Stimulated activated effector memory CD8-positive, alpha-beta T cell treated with anti-CD3 and anti-CD28 coated beads, Interleukin-12 subunit alpha, Interleukin-12 subunit beta, amount 100 ng/mL, for 72 hours (primary cell): ENCODE data around the gene POLR2F.

Experiments
- ATAC-seq: fragments of 150-1000 bp; cut with Tn5 transposase; 2 replicates; pipeline ENCODE4 v1.10.0; 2021
- DNase-seq, 2 donors: peaks; one replicate each; pipeline ENCODE4 v3.0.0; 2021 to 2022; ENCODE audit warnings: low spot score in 2 of 2
- H3K27ac Mint-ChIP-seq: one replicate; pipeline ENCODE4 v1.8.0; 2022; ENCODE audit warnings: mild to moderate bottlenecking, mixed read lengths
- H3K36me3 Mint-ChIP-seq: one replicate; pipeline ENCODE4 v1.8.0; 2022; ENCODE audit warnings: mild to moderate bottlenecking, mixed read lengths
- H3K4me1 Mint-ChIP-seq: one replicate; pipeline ENCODE4 v1.8.0; 2022; ENCODE audit warnings: mixed read lengths
- H3K4me3 Mint-ChIP-seq: one replicate; pipeline ENCODE4 v1.8.0; 2022; ENCODE audit warnings: mild to moderate bottlenecking, mixed read lengths
- H3K9me3 Mint-ChIP-seq: one replicate; pipeline ENCODE4 v1.8.0; 2022; ENCODE audit warnings: mixed read lengths

Gene POLR2F

GRCh38 chr22:37979782-37980181, 26.3 kb downstream of the POLR2F start:
- no peak overlapping the region for H3K4me3 Mint-ChIP-seq
- H3K4me1 Mint-ChIP-seq = peaks cover 12% of the 10 kb centered on the region
- DNase-seq (no peak), ATAC-seq (no peak)
- no peaks in the 10 kb centered on the region for H3K36me3 Mint-ChIP-seq
- H3K27ac Mint-ChIP-seq = peak overlapping the region; percentile 50
- H3K9me3 Mint-ChIP-seq = no peaks in the 10 kb centered on the region

DNA sequence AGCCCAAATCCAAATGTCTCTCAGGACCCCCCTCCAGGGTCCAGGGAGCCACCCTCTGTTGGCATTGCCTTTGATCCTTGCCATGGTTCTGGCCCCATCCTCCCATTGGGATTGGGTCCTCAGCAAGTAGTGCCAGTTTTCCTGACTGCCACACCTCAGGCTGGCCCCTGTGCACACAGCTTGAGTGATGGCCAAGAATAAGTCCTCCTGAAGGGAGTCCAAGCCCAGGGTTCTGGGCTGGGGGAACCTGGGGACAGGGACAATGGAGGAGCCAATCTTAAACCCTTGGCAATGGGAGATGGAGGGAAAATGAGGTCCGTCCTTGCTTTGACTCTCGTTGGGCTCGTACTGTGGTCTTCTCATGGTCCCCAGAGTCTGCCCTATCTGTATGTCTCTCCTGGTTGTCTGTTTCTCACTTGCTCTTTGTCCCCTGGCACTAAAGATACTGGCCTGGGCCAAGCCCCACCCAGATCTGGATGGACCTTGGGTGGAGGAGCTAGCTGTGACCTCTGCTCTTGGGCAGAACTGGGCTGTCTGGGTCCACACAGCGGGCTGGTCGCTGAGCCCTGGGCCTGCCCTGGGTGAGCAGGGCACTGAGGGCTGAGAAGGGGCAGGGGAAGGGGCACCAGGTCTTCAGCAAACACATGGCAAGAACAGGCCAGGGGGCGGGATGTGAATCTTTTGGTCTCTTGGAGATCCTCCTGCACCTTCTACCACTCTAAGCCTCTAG, 27.9 kb downstream of the POLR2F start:
- Mint-ChIP-seq H3K27ac (peak overlapping the region; percentile 65), H3K9me3 (no peaks in the 10 kb centered on the region), H3K4me1 (peaks cover 6% of the 10 kb centered on the region), H3K36me3 (no peaks in the 10 kb centered on the region), H3K4me3 (no peak overlapping the region)
- no peak for DNase-seq
- ATAC-seq = no peak

DNA sequence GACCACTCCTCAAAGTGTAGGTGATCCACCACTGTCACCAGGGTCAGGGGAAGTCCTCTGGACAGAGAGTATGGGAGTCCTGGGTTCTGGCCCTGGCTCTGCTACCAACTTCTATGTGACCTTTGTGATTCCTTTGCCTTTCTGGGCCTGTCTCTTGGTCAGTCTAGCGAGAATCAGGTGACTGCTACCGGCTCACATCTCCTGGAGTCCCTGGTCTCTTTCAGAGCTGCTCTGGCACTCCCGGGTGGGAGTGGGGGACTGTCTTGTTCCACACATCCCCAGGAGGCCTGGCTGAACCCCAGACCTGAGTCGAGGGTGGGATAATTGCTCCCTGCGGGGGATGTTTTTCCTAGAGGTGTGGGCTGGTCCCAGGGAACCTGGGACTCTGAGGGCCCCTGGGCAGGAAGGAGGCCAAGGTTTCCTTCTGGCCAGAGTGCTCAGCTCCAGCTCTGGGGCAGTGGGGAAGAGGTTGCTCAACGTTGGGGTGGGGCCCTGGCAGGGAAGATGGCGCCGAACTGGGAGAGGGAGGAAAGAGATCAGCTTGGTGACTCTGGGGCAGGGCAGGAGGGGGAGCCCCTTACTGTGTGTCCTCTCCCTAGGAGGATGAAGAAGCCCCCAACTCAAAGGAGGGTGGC, 28.8 kb downstream of the POLR2F start:
- no peak overlapping the region for H3K4me3 Mint-ChIP-seq
- ATAC-seq (no peak), DNase-seq (no peak)
- H3K36me3 Mint-ChIP-seq = no peaks in the 10 kb centered on the region
- H3K27ac Mint-ChIP-seq = peak overlapping the region; percentile 65
- peaks cover 6% of the 10 kb centered on the region for H3K4me1 Mint-ChIP-seq
- no peaks in the 10 kb centered on the region for H3K9me3 Mint-ChIP-seq

DNA sequence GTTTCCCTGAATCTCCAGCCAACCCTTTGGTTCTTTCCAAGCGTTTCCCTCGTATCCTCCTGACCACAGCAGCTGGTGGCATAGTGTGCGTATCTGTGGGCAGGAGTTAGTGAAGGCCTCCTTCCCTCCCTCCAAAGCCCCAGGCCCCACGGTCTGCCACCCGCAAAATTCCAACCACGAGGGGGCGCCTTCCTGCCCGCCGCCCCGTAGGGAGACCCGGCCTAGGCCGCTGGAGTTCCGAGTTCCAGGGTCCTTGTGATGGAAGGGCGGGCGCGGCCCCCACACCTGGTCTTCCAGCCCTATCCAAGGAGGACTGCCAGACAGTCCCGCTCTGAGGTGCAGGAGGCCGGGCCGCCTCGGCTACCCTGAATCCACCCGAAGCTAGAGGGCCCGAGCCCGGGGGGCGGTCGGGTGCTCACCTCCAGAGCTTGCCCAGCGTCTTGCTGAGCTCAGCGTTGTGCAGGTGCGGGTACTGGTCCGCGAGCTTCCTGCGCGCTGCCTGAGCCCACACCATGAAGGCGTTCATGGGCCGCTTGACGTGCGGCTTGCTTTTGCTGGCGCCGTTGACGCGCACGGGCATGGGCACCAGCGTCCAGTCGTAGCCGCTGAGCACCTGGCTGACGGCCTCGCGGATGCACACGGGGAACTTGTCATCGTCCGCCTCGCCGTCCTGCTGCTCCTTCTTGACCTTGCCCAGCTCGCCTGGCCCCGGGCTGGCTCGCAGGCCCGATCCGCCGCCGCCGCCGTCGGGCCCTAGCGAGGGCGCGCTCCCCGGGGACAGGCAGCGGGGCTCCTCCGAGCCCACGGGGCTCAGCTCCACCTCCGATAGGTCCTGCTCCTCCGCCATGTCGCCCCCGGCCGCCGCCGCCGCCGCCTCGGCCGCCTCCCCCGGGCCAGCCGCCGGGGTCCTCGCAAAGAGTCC, 29.7 kb downstream of the POLR2F start:
- ATAC-seq (no peak), DNase-seq (no peak)
- Mint-ChIP-seq H3K4me1 (peaks cover 6% of the 10 kb centered on the region), H3K9me3 (no peaks in the 10 kb centered on the region), H3K4me3 (no peak overlapping the region), H3K27ac (no peak overlapping the region), H3K36me3 (no peaks in the 10 kb centered on the region)

GRCh38 chr22:37983860-37984791, 30.6 kb downstream of the POLR2F start, which contains the start of gene SOX10:
SOX10 (minus strand) TSS chr22:37984555; CDS start chr22:37983784, 771 bp downstream.
- no peak within 1 kb of the TSS for H3K4me3 Mint-ChIP-seq
- H3K4me1 Mint-ChIP-seq = peaks cover 6% of the 10 kb centered on the region

DNA sequence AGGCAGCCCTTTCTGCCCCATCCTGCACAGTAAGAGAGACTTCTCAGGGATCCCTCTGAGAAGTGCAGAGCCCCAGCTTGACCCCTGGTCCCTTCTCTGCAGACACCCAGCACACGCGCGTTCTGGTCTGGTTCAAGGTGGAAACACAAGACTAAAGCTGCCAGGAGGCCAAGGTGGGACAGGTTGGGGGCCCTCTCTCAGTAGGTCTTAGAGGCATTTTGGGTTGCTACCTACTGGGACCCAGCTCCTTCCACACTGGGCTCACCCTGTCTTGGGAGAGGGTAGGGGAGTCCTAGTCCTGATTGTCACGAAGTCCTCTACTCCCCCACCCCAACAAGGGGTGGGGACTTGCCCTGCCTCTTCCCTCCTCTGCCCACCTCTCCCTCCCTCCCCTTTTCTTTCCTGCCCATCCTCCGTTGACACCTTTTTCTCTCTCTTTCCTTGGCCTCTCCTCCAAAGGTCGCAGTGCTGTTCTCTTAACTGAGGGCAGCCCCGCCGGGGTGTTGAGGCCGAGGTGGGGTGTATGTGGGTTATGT, 31.6 kb downstream of the POLR2F start:
- Mint-ChIP-seq H3K9me3 (no peaks in the 10 kb centered on the region), H3K4me3 (no peak overlapping the region), H3K4me1 (peaks cover 6% of the 10 kb centered on the region), H3K27ac (peak overlapping the region; percentile 34), H3K36me3 (no peaks in the 10 kb centered on the region)
- no peak for ATAC-seq
- no peak for DNase-seq

More at GRCh38 chr22:37983860-37984791, 30.6 kb downstream of the POLR2F start, which contains the start of gene SOX10:
- ATAC-seq (no peak), DNase-seq (no peak)
- Mint-ChIP-seq H3K9me3 (no peaks in the 10 kb centered on the region), H3K36me3 (no peaks in the 10 kb centered on the region), H3K27ac (peak within 1 kb of the TSS; percentile 34)

DNA sequence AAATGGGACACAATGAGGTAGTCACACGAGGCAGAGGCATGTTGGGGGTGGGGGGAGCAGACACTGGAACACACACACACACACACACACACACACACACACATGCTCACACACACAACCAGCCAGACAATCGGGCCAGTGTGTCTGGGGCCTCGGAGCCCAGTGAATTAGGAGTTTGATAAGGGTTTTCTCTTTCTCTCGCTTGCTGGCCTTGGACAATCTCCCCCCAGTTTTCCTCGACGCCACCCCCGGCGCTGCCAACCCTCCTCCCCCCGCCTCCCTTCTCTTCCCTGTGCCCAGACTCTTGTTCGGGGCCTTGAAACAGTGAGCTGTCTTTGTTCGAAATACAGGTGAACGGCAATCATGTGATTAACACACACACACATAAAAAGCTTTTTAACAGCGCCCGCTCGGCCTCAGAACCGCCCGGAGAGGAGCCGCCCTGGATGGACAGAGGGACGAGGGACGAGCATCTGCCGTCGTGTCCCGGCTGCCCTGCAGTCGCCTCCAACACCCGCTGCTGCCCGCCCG, 32.3 kb downstream of the POLR2F start:
- DNase-seq (no peak), ATAC-seq (no peak)
- H3K4me3 Mint-ChIP-seq = no peak overlapping the region

GRCh38 chr22:37986371-37986770, 32.9 kb downstream of the POLR2F start:
- DNase-seq = no peak
- no peak for ATAC-seq
- peaks cover 6% of the 10 kb centered on the region for H3K4me1 Mint-ChIP-seq
- H3K9me3 Mint-ChIP-seq = no peaks in the 10 kb centered on the region
- no peaks in the 10 kb centered on the region for H3K36me3 Mint-ChIP-seq
- no peak overlapping the region for H3K27ac Mint-ChIP-seq
- no peak overlapping the region for H3K4me3 Mint-ChIP-seq

More for the DNA sequence above, 32.3 kb downstream of the POLR2F start:
- Mint-ChIP-seq H3K9me3 (no peaks in the 10 kb centered on the region), H3K4me1 (peaks cover 6% of the 10 kb centered on the region), H3K36me3 (no peaks in the 10 kb centered on the region), H3K27ac (peak overlapping the region; percentile 34)

GRCh38 chr22:37989146-37990045, 35.9 kb downstream of the POLR2F start:
- Mint-ChIP-seq H3K4me3 (no peak overlapping the region), H3K36me3 (no peaks in the 10 kb centered on the region), H3K27ac (no peak overlapping the region), H3K9me3 (no peaks in the 10 kb centered on the region), H3K4me1 (peaks cover 11% of the 10 kb centered on the region)
- no peak for ATAC-seq
- no peak for DNase-seq

DNA sequence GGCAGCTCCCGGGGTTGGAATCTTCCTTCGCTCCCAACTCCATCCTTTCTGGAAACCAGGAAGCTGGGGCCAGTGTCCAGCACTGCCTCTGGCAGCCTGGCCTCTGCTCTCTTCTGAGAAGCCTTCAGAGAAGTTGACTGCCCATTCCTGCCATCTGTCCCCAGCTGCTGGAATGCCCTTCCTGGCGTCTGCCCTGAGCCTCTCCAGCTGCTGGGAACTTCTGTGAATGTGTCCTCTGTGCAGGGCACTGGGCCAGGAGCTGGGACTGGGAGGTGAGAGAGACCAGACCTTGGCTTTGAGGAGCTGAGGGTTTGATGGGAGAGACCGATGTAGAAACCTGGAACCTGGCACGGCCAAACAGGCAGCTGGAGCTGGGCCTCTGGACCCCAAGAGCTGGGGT, 36.8 kb downstream of the POLR2F start:
- Mint-ChIP-seq H3K36me3 (no peaks in the 10 kb centered on the region), H3K27ac (no peak overlapping the region), H3K4me1 (peaks cover 17% of the 10 kb centered on the region), H3K4me3 (no peak overlapping the region), H3K9me3 (no peaks in the 10 kb centered on the region)
- DNase-seq (no peak), ATAC-seq (no peak)

GRCh38 chr22:37990862-37991261, 37.4 kb downstream of the POLR2F start:
- H3K4me1 Mint-ChIP-seq = peaks cover 23% of the 10 kb centered on the region
- no peaks in the 10 kb centered on the region for H3K9me3 Mint-ChIP-seq
- DNase-seq (no peak), ATAC-seq (no peak)
- no peaks in the 10 kb centered on the region for H3K36me3 Mint-ChIP-seq
- no peak overlapping the region for H3K4me3 Mint-ChIP-seq
- no peak overlapping the region for H3K27ac Mint-ChIP-seq

- H3K9me3 Mint-ChIP-seq = no peaks in the 10 kb centered on the region
- H3K4me3 Mint-ChIP-seq = no peak overlapping the region
- no peak overlapping the region for H3K27ac Mint-ChIP-seq
- DNase-seq = no peak
- H3K4me1 Mint-ChIP-seq = peaks cover 33% of the 10 kb centered on the region
- ATAC-seq = no peak
- H3K36me3 Mint-ChIP-seq = no peaks in the 10 kb centered on the region
Observed at GRCh38 chr22:37991731-37992442, 38.4 kb downstream of the POLR2F start.

DNA sequence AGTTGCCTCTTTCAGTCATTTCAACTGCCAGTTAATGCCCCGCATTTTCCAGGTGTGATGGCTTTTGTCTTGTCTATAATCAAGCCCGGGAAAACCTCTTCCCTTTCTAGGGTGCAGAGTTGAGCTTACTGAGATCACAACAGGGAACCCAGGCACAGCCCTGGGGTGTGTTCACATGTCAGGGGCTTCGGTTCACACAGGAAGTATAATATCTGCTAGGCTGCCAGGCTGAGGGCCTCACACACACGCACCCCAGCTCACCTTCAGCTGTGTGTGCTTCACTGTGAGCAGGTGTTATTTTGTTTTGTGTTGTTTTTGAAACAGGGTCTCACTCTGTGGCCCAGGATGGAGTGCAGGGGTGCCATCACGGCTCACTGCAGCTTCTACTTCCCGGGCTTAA, 40.5 kb downstream of the POLR2F start:
- no peak overlapping the region for H3K4me3 Mint-ChIP-seq
- H3K4me1 Mint-ChIP-seq = peaks cover 53% of the 10 kb centered on the region
- no peak for DNase-seq
- H3K9me3 Mint-ChIP-seq = no peaks in the 10 kb centered on the region
- peak overlapping the region; percentile 76 for H3K27ac Mint-ChIP-seq
- ATAC-seq = peak; percentile 69
- no peaks in the 10 kb centered on the region for H3K36me3 Mint-ChIP-seq
